ENCODE measurements around the gene CENPS. TPM values are rescaled to one million over a fixed set of nuclear protein-coding genes. Genes with fewer than 3 reads are reported as not detected.

The CENPS gene
- total RNA-seq (2022; extraction: Qiagen RNA extraction): 25.4 to 30.7 TPM (median 26.8 TPM) in 5 replicates

GRCh38 chr1:10430216-10431069 lies at the start of gene CENPS:
TSS of gene CENPS (plus strand) at chr1:10430433. CDS start at chr1:10430518, 85 bp downstream.

GRCh38 chr1:10398734-10399443 lies 31.3 kb upstream of the CENPS start, which contains the start of gene PGD:
TSS of gene PGD (plus strand) at chr1:10399064. CDS start at chr1:10399118, 54 bp downstream.

GRCh38 chr1:10449751-10450150 lies 19.5 kb downstream of the CENPS start, which contains the start of gene CORT:
TSS of gene CORT (plus strand) at chr1:10450031. CDS start at chr1:10450224, 193 bp downstream.

GRCh38 chr1:10472220-10473144 lies 42.2 kb downstream of the CENPS start, which contains the start of gene DFFA:
TSS of gene DFFA (minus strand) at chr1:10472529. CDS start at chr1:10472458, 71 bp downstream.

GRCh38 chr1:10474613-10475507 lies 44.6 kb downstream of the CENPS start, which contains the start of gene PEX14:
TSS of gene PEX14 (plus strand) at chr1:10474950. CDS start at chr1:10474967, 17 bp downstream.

Other genes with a start within 250 kb of the CENPS start
- 10.5 to 17.5 TPM (median 15.7 TPM) in 5 replicates for gene KIF1B, start 219.9 kb upstream of the CENPS start, total RNA-seq (2022; extraction: Qiagen RNA extraction)
- 1,156 to 1,308 TPM (median 1,218 TPM) in 5 replicates for gene PGD, start 31.4 kb upstream of the CENPS start, total RNA-seq (2022; extraction: Qiagen RNA extraction)
- 0.08 to 0.30 TPM (median 0.24 TPM) in 5 replicates for gene CORT, start 19.6 kb downstream of the CENPS start, total RNA-seq (2022; extraction: Qiagen RNA extraction)
- 17.3 to 28.0 TPM (median 25.7 TPM) in 5 replicates for gene DFFA, start 42.1 kb downstream of the CENPS start, total RNA-seq (2022; extraction: Qiagen RNA extraction)
- 11.7 to 17.2 TPM (median 15.8 TPM) in 5 replicates for gene PEX14, start 44.5 kb downstream of the CENPS start, total RNA-seq (2022; extraction: Qiagen RNA extraction)